Stimulated activated CD8-positive, alpha-beta memory T cell treated with anti-CD3 and anti-CD28 coated beads, Interleukin-12 subunit alpha, Interleukin-12 subunit beta, amount 100 ng/mL, for 4 hours (primary cell): ENCODE data around the gene CYP3A7.
"Not testable (repeated sequence)": the region's sequence is repeated elsewhere in the genome, so short reads cannot be mapped to it uniquely, and the experiment has no call there.

Experiments
- DNase-seq: peaks from one replicate; pipeline ENCODE4 v3.0.0-alpha.2; 2020; ENCODE audit warnings: low read depth

CYP3A7 gene

DNA sequence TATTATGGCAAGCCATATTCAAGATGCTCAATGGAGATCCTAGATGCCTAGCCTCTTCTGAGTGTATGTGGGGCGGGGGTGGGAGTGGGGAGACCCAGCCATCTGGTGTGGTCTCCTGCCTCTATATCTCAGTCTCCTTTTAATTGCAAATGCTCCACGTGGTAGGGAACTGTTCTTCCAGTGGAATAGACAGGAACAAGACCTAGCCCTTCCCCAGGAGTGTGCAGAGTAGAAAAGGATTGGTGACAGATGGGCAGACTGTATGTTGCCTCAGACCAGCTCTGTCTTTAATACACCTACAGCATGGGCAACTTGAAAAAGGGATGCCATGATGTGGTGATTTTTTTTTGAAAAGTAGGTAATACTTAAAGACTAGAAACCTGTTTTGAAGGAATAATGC is 67.8 kb downstream of the CYP3A7 start:
- no peak for DNase-seq

GRCh38 chr7:99666013-99666395 is 69.0 kb downstream of the CYP3A7 start:
- no peak for DNase-seq

GRCh38 chr7:99665312-99666012 is 69.5 kb downstream of the CYP3A7 start:
- no peak for DNase-seq

DNA sequence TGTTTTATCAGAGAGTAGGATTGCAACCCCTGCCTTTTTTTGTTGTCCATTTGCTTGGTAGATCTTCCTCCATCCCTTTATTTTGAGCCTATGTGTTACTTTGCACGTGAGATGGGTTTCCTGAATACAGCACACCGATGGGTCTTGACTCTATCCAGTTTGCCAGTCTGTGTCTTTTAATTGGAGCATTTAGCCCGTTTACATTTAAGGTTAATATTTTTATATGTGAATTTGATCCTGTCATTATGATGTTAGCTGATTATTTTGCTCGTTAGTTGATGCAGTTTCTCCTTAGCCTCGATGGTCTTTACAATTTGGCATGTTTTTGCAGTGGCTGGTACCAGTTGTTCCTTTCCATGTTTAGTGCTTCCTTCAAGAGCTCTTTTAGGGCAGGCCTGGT is 77.1 kb downstream of the CYP3A7 start:
- not testable (repeated sequence) for DNase-seq
